ENCODE measurements around the gene RFX1.

Gene RFX1

DNA sequence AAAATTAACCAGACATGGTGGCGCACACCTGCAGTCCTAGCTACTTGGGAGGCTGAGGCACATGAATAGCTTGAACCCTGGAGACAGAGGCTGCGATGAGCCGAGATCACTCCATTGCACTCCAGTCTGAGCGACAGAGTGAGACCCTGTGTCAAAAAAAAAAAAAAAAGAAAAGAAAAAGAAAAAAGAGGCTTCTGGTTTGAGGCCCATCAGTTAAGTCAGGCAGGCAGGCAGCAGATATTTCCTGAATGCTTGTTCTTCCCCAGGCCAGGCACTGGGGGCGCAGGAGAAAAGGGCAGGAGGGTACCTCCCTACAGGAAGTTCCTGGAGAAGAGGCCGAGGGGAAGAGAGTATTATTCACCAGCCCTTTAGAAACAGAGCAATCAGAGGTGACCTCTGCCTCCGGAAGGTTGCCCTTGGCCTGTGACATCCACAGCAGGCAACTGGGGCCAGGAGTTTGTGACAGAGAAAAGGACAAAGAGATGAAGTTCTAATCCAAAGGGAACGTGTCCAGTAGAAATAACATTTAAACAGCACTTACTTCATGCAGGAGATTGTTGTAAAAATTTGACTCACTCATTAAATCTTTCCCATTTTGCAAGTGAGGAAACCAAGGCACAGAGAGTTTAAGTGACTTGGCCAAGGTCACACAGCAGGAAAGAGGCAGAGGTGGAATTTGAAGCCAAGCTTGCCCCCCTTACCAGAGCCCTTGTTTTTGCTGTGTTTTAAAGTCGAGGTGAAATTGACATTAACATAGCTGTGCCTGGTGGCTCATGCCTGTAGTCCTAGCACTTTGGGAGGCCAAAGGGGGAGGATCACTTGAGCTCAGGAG, 17.5 kb upstream of the RFX1 start:
- ATAC-seq = peak; percentile 98
- no peak for TF ChIP-seq ESRRG (CRISPR knock-in tag; IDR thresholded peaks at IDR 0.05)
- no peak for TF ChIP-seq OSR1 (CRISPR knock-in tag; IDR thresholded peaks at IDR 0.05)
- no peak for TF ChIP-seq GLIS3 (CRISPR knock-in tag; IDR thresholded peaks at IDR 0.05)
- TF ChIP-seq, protein P1, sequence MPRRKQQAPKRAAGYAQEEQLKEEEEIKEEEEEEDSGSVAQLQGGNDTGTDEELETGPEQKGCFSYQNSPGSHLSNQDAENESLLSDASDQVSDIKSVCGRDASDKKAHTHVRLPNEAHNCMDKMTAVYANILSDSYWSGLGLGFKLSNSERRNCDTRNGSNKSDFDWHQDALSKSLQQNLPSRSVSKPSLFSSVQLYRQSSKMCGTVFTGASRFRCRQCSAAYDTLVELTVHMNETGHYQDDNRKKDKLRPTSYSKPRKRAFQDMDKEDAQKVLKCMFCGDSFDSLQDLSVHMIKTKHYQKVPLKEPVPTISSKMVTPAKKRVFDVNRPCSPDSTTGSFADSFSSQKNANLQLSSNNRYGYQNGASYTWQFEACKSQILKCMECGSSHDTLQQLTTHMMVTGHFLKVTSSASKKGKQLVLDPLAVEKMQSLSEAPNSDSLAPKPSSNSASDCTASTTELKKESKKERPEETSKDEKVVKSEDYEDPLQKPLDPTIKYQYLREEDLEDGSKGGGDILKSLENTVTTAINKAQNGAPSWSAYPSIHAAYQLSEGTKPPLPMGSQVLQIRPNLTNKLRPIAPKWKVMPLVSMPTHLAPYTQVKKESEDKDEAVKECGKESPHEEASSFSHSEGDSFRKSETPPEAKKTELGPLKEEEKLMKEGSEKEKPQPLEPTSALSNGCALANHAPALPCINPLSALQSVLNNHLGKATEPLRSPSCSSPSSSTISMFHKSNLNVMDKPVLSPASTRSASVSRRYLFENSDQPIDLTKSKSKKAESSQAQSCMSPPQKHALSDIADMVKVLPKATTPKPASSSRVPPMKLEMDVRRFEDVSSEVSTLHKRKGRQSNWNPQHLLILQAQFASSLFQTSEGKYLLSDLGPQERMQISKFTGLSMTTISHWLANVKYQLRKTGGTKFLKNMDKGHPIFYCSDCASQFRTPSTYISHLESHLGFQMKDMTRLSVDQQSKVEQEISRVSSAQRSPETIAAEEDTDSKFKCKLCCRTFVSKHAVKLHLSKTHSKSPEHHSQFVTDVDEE (CRISPR knock-in tag; IDR thresholded peaks at IDR 0.05) = no peak
- no peak for TF ChIP-seq PPARA (CRISPR knock-in tag; IDR thresholded peaks at IDR 0.05; ENCODE audit: borderline replicate concordance)
- TF ChIP-seq TOX (CRISPR knock-in tag; IDR thresholded peaks at IDR 0.05; ENCODE audit: borderline replicate concordance) = no peak
- TF ChIP-seq ZNF8 (CRISPR knock-in tag; IDR thresholded peaks at IDR 0.05) = no peak
- no peak for TF ChIP-seq ARNTL (CRISPR knock-in tag; IDR thresholded peaks at IDR 0.05; ENCODE audit: borderline replicate concordance, low read depth)
- no peak for TF ChIP-seq ZFP30 (CRISPR knock-in tag; IDR thresholded peaks at IDR 0.05)
- no peak for TF ChIP-seq ZNF70 (CRISPR knock-in tag; IDR thresholded peaks at IDR 0.05)
- TF ChIP-seq, protein P2, sequence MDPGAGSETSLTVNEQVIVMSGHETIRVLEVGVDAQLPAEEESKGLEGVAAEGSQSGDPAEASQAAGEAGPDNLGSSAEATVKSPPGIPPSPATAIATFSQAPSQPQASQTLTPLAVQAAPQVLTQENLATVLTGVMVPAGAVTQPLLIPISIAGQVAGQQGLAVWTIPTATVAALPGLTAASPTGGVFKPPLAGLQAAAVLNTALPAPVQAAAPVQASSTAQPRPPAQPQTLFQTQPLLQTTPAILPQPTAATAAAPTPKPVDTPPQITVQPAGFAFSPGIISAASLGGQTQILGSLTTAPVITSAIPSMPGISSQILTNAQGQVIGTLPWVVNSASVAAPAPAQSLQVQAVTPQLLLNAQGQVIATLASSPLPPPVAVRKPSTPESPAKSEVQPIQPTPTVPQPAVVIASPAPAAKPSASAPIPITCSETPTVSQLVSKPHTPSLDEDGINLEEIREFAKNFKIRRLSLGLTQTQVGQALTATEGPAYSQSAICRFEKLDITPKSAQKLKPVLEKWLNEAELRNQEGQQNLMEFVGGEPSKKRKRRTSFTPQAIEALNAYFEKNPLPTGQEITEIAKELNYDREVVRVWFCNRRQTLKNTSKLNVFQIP (CRISPR knock-in tag; IDR thresholded peaks at IDR 0.05; ENCODE audit: borderline replicate concordance, low read depth) = no peak
- no peak for TF ChIP-seq ISL1 (CRISPR knock-in tag; IDR thresholded peaks at IDR 0.05)
- no peak for TF ChIP-seq ZFP3 (CRISPR knock-in tag; IDR thresholded peaks at IDR 0.05)
- TF ChIP-seq SNAI2 (CRISPR knock-in tag; IDR thresholded peaks at IDR 0.05) = no peak
- TF ChIP-seq ZC3H10 (CRISPR knock-in tag; IDR thresholded peaks at IDR 0.05) = no peak

DNA sequence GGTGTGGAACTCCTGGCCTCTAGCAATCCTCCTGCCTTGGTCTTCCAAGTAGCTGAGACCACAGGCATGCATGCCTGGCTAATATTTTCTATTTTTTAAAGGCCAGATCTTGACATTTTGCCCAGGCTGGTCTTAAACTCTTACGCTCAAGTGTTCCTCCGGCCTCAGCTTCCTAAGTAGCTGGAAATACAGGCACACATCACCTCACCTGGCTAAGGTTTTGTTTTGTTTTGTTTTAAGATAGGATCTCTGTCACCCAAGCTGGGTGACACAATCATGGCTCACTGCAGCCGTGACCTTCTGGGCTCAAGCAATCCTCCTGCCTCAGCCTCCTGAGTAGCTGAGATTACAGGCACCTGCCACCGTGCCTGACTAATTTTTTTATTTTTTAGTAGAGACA, 16.3 kb upstream of the RFX1 start:
- TF ChIP-seq ESRRG (CRISPR knock-in tag; IDR thresholded peaks at IDR 0.05) (no peak), ZNF8 (CRISPR knock-in tag; IDR thresholded peaks at IDR 0.05) (no peak), ZFP3 (CRISPR knock-in tag; IDR thresholded peaks at IDR 0.05) (no peak), PPARA (CRISPR knock-in tag; IDR thresholded peaks at IDR 0.05; ENCODE audit: borderline replicate concordance) (no peak), ZNF565 (CRISPR knock-in tag; conservative IDR thresholded peaks at IDR 0.05; ENCODE audit: low read depth) (no peak), ZC3H10 (CRISPR knock-in tag; IDR thresholded peaks at IDR 0.05) (no peak), SNAI2 (CRISPR knock-in tag; IDR thresholded peaks at IDR 0.05) (no peak), GLIS3 (CRISPR knock-in tag; IDR thresholded peaks at IDR 0.05) (no peak), OSR1 (CRISPR knock-in tag; IDR thresholded peaks at IDR 0.05) (no peak), ARNTL (CRISPR knock-in tag; IDR thresholded peaks at IDR 0.05; ENCODE audit: borderline replicate concordance, low read depth) (no peak), ZNF70 (CRISPR knock-in tag; IDR thresholded peaks at IDR 0.05) (no peak), BACH2 (CRISPR knock-in tag; IDR thresholded peaks at IDR 0.05; ENCODE audit: borderline replicate concordance) (no peak), RARB (CRISPR knock-in tag; IDR thresholded peaks at IDR 0.05) (no peak), TCF4 (CRISPR knock-in tag; IDR thresholded peaks at IDR 0.05; ENCODE audit: borderline replicate concordance) (no peak)
- TF ChIP-seq, protein P3, sequence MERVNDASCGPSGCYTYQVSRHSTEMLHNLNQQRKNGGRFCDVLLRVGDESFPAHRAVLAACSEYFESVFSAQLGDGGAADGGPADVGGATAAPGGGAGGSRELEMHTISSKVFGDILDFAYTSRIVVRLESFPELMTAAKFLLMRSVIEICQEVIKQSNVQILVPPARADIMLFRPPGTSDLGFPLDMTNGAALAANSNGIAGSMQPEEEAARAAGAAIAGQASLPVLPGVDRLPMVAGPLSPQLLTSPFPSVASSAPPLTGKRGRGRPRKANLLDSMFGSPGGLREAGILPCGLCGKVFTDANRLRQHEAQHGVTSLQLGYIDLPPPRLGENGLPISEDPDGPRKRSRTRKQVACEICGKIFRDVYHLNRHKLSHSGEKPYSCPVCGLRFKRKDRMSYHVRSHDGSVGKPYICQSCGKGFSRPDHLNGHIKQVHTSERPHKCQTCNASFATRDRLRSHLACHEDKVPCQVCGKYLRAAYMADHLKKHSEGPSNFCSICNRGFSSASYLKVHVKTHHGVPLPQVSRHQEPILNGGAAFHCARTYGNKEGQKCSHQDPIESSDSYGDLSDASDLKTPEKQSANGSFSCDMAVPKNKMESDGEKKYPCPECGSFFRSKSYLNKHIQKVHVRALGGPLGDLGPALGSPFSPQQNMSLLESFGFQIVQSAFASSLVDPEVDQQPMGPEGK (CRISPR knock-in tag; IDR thresholded peaks at IDR 0.05; ENCODE audit: borderline replicate concordance) = no peak
- TF ChIP-seq, protein P1 (CRISPR knock-in tag; IDR thresholded peaks at IDR 0.05) = no peak
- TF ChIP-seq, protein P4, sequence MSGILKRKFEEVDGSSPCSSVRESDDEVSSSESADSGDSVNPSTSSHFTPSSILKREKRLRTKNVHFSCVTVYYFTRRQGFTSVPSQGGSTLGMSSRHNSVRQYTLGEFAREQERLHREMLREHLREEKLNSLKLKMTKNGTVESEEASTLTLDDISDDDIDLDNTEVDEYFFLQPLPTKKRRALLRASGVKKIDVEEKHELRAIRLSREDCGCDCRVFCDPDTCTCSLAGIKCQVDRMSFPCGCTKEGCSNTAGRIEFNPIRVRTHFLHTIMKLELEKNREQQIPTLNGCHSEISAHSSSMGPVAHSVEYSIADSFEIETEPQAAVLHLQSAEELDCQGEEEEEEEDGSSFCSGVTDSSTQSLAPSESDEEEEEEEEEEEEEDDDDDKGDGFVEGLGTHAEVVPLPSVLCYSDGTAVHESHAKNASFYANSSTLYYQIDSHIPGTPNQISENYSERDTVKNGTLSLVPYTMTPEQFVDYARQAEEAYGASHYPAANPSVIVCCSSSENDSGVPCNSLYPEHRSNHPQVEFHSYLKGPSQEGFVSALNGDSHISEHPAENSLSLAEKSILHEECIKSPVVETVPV (CRISPR knock-in tag; IDR thresholded peaks at IDR 0.05) = no peak
- TF ChIP-seq, protein P2 (CRISPR knock-in tag; IDR thresholded peaks at IDR 0.05; ENCODE audit: borderline replicate concordance, low read depth) = no peak
- TF ChIP-seq, protein P5, sequence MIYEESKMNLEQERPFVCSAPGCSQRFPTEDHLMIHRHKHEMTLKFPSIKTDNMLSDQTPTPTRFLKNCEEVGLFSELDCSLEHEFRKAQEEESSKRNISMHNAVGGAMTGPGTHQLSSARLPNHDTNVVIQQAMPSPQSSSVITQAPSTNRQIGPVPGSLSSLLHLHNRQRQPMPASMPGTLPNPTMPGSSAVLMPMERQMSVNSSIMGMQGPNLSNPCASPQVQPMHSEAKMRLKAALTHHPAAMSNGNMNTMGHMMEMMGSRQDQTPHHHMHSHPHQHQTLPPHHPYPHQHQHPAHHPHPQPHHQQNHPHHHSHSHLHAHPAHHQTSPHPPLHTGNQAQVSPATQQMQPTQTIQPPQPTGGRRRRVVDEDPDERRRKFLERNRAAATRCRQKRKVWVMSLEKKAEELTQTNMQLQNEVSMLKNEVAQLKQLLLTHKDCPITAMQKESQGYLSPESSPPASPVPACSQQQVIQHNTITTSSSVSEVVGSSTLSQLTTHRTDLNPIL (CRISPR knock-in tag; IDR thresholded peaks at IDR 0.05; ENCODE audit: low read depth) = no peak
- peak; percentile 46 for ATAC-seq

Data from SK-N-SH treated with all-trans-retinoic acid at 6 μM for 48 hours (cell line).